Spleen (tissue), 7 donors: ENCODE data around the gene KRABD2.

Source experiments
- POLR2AphosphoS5 ChIP-seq, 3 donors: sonication (generic); formaldehyde crosslinking; IDR thresholded peaks; one replicate each; pipeline ENCODE4 v1.5.1; 2017; ENCODE audit warnings: antibody characterized with exemption in 3 of 3
- TF ChIP-seq, protein P1 (sequence below), 11 experiments: fragments of 200-600 bp in 7 of 11; fragments of 450-650 bp in 4 of 11; sonication (generic) in 4 of 11; IDR thresholded peaks in 8 of 11; conservative IDR thresholded peaks in 3 of 11; 1 replicate in 7 of 11; 2 replicates in 4 of 11; pipeline versions ENCODE4 v1.4.0 to v1.8.0; 2016 to 2021; ENCODE audit warnings: antibody characterized with exemption in 11 of 11, inconsistent platforms in 4 of 11, mild to moderate bottlenecking in 1 of 11
- donor health status: DM: no; HTN: no; CAD: no; lungs with moderate emphysema.
- donor health status: DM: no; HTN: no; CAD: no.
- donor health status: DM: no; HTN: no; CAD: no.

- TF ChIP-seq, protein P1, sequence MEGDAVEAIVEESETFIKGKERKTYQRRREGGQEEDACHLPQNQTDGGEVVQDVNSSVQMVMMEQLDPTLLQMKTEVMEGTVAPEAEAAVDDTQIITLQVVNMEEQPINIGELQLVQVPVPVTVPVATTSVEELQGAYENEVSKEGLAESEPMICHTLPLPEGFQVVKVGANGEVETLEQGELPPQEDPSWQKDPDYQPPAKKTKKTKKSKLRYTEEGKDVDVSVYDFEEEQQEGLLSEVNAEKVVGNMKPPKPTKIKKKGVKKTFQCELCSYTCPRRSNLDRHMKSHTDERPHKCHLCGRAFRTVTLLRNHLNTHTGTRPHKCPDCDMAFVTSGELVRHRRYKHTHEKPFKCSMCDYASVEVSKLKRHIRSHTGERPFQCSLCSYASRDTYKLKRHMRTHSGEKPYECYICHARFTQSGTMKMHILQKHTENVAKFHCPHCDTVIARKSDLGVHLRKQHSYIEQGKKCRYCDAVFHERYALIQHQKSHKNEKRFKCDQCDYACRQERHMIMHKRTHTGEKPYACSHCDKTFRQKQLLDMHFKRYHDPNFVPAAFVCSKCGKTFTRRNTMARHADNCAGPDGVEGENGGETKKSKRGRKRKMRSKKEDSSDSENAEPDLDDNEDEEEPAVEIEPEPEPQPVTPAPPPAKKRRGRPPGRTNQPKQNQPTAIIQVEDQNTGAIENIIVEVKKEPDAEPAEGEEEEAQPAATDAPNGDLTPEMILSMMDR (IDR thresholded peaks at IDR 0.05 in 8 of 11, conservative IDR thresholded peaks at IDR 0.05 in 3 of 11) = no peak
- no peak for TF ChIP-seq POLR2AphosphoS5 (IDR thresholded peaks at IDR 0.05)
These were observed 26.2 kb downstream of the KRABD2 start for GRCh38 chr17:8350339-8350738.
